Pancreas (tissue), 10 donors: ENCODE results near the gene ILRUN. TPM values are rescaled to one million over a fixed set of nuclear protein-coding genes. Genes with fewer than 3 reads are reported as not detected.

Experiments used
- ATAC-seq, 4 donors: fragments of 200-7000 bp; cut with Tn5 transposase; one replicate each; pipeline versions ENCODE4 v1.8.0 to v1.9.1; 2020; ENCODE audit warnings: mild to moderate bottlenecking in 4 of 4, moderate library complexity in 4 of 4
- DNase-seq, 6 donors: peaks; one replicate each; pipeline ENCODE4 v3.0.0-alpha.2; 2020
- FAIRE-seq: peaks from 2 replicates; lab custom pipeline; 2012; peaks lifted over from hg19 to GRCh38; lab: Jason Lieb, UNC
- H3K27ac ChIP-seq, 4 donors: fragments of 200-600 bp; sonication (generic); 1 replicate in 3 of 4; 2 replicates in 1 of 4; pipeline versions ENCODE4 v1.5.0 to v1.8.0; 2020
- H3K27me3 ChIP-seq, 4 donors: fragments of 200-600 bp; one replicate each; pipeline ENCODE4 v1.8.0; 2021
- H3K36me3 ChIP-seq, 3 donors: fragments of 200-600 bp; sonication (generic) in 1 of 3; one replicate each; pipeline versions ENCODE4 v1.5.0 to v1.8.0; 2020 to 2021
- H3K4me1 ChIP-seq, 3 donors: fragments of 200-600 bp; one replicate each; pipeline ENCODE4 v1.8.0; 2021
- H3K4me3 ChIP-seq, 4 donors: fragments of 200-600 bp; sonication (generic) in 2 of 4; one replicate each; pipeline versions ENCODE4 v1.5.0 to v1.8.0; 2020 to 2021
- H3K9me3 ChIP-seq, 4 donors: fragments of 200-600 bp; one replicate each; pipeline ENCODE4 v1.8.0; 2021
- CTCF ChIP-seq, 4 donors: fragments of 200-600 bp; sonication (generic) in 3 of 4; IDR thresholded peaks; one replicate each; pipeline versions ENCODE4 v1.5.0 to v1.8.0; 2021; ENCODE audit warnings: antibody characterized with exemption in 4 of 4
- WGBS, 2 donors: extraction: QIAGEN DNeasy Blood & Tissue Kit; methylation state at CpG; one replicate each; pipeline ENCODE4 v1.1.7; 2013; 5-methylcytosine and 5-hydroxymethylcytosine counted together
- intact Hi-C, 3 donors: fragments of 100-400 bp; cut with DNase I; formaldehyde crosslinking; loops; one replicate each; pipeline versions ENCODE4 v1.11.1 to v1.14.2; 2022
- polyA plus RNA-seq, 2 donors: library from polyadenylated mRNA; stranded (reverse); fragments of 200-250 nt; gene quantifications; one replicate each; pipeline ENCODE4 v1.2.3, GENCODE V29; 2013
- total RNA-seq, 6 donors: library from RNA; stranded (reverse); fragmentation: NEBNext Ultra II Directional in 4 of 6; extraction: Animal tissue kit (Norgen Biotek cat#: 25700) in 4 of 6; gene quantifications; one replicate each; pipeline versions ENCODE4 v1.2.1 to v1.2.4, GENCODE V29; 2021 to 2023
- donor health status: healthy with polysubstance abuse.
- donor health status: DM: no; HTN: no; CAD: no; lungs with moderate emphysema.
- donor health status: DM: no; HTN: no; CAD: no.
- donor health status: control.
- donor health status: control.
- donor health status: Bipolar disorder and iron deficiency.
- donor health status: DM: yes; HTN: yes; CAD: no.
- donor health status: DM: no; HTN: no; CAD: no.
- donor health status: DM: no; HTN: no; CAD: no.
- donor health status: DM: yes; HTN: yes; CAD: no.

ILRUN gene
- total and polyA plus RNA-seq, 8 donors = 14.6 to 32.9 (median 22.7) TPM

GRCh38 chr6:34736823-34737222 is 40.3 kb upstream of the ILRUN start:
- no peak for ATAC-seq
- intact Hi-C loops = no loop called here
- TF ChIP-seq CTCF (IDR thresholded peaks at IDR 0.05) = no peak
- Histone ChIP-seq H3K27ac (no peak overlapping the region), H3K27me3 (no peaks in the 10 kb centered on the region), H3K4me1 (no peaks in the 10 kb centered on the region), H3K9me3 (no peaks in the 10 kb centered on the region), H3K4me3 (no peak overlapping the region), H3K36me3 (no peaks in the 10 kb centered on the region)
- no peak for DNase-seq
- WGBS, 2 donors = 95 to 99% methylated on average over 3 of the region's 3 CpGs
- no peak for FAIRE-seq

GRCh38 chr6:34731393-34732060 is 35.0 kb upstream of the ILRUN start:
- FAIRE-seq (no peak), DNase-seq (no peak), ATAC-seq (no peak)
- Histone ChIP-seq H3K9me3 (no peaks in the 10 kb centered on the region), H3K27me3 (no peaks in the 10 kb centered on the region), H3K4me1 (no peaks in the 10 kb centered on the region), H3K27ac (no peak overlapping the region), H3K36me3 (no peaks in the 10 kb centered on the region), H3K4me3 (no peak overlapping the region)
- no peak for TF ChIP-seq CTCF (IDR thresholded peaks at IDR 0.05)
- WGBS, 2 donors = 87 to 90% methylated on average over 5 of the region's 5 CpGs
- intact Hi-C loops = no loop called here

GRCh38 chr6:34729631-34730470 is 33.3 kb upstream of the ILRUN start:
- no peaks in the 10 kb centered on the region for H3K4me1 ChIP-seq
- ATAC-seq (no peak), FAIRE-seq (no peak), DNase-seq (no peak)
- no peak overlapping the region for H3K4me3 ChIP-seq
- H3K27me3 ChIP-seq = no peaks in the 10 kb centered on the region
- intact Hi-C loops = no loop called here
- WGBS, 2 donors = 68 to 77% methylated on average over 4 of the region's 4 CpGs
- no peaks in the 10 kb centered on the region for H3K36me3 ChIP-seq
- no peak for TF ChIP-seq CTCF (IDR thresholded peaks at IDR 0.05)
- no peak overlapping the region for H3K27ac ChIP-seq
- H3K9me3 ChIP-seq = no peaks in the 10 kb centered on the region

- ATAC-seq = no peak
- DNase-seq = no peak
- FAIRE-seq = no peak
- Histone ChIP-seq H3K27me3 (no peaks in the 10 kb centered on the region), H3K36me3 (no peaks in the 10 kb centered on the region), H3K4me1 (no peaks in the 10 kb centered on the region), H3K4me3 (no peak overlapping the region), H3K9me3 (no peaks in the 10 kb centered on the region), H3K27ac (no peak overlapping the region)
- no peak for TF ChIP-seq CTCF (IDR thresholded peaks at IDR 0.05)
- intact Hi-C loops = no loop called here
- WGBS, 2 donors = 88 to 94% methylated on average over 1 of the region's 1 CpG
Observed at GRCh38 chr6:34726055-34726454, 29.5 kb upstream of the ILRUN start.

- Histone ChIP-seq H3K27ac (no peak overlapping the region), H3K27me3 (no peaks in the 10 kb centered on the region), H3K9me3 (no peaks in the 10 kb centered on the region), H3K36me3 (no peaks in the 10 kb centered on the region), H3K4me3 (no peak overlapping the region), H3K4me1 (no peaks in the 10 kb centered on the region)
- DNase-seq (no peak), FAIRE-seq (no peak), ATAC-seq (no peak)
- WGBS, 2 donors = 51 to 60% methylated on average over 2 of the region's 2 CpGs
- TF ChIP-seq CTCF (IDR thresholded peaks at IDR 0.05) = no peak
- intact Hi-C loops = no loop called here
Observed at GRCh38 chr6:34723203-34723602, 26.6 kb upstream of the ILRUN start.
